A549 (cell line): ENCODE data around the gene PDF. TPM values are rescaled to one million over a fixed set of nuclear protein-coding genes. Genes with fewer than 3 reads are reported as not detected.

Experiments
- ATAC-seq, 2 experiments: fragments of 200-7000 bp in 1 of 2; fragments of >200 bp in 1 of 2; cut with Nextera tagmentation in 1 of 2; cut with Tn5 transposase in 1 of 2; 3 replicates each; pipeline versions ENCODE4 v1.8.0 to v1.9.1; 2018 to 2020; ENCODE audit warnings: mild to moderate bottlenecking in 1 of 2, moderate library complexity in 1 of 2
- CTCF ChIA-PET: fragments of 300-600 bp; sonication (Branson Sonifier 250); formaldehyde crosslinking; extraction: SDS; loops from one replicate; lab custom pipeline; 2021; ENCODE audit warnings: antibody characterized with exemption, inconsistent platforms; lab: Yijun Ruan, JAX
- POLR2A ChIA-PET: fragments of 350-600 bp; formaldehyde crosslinking; extraction: SDS; loops from one replicate; lab custom pipeline; 2021; ENCODE audit warnings: antibody characterized with exemption, inconsistent platforms; lab: Yijun Ruan, JAX
- DNase-seq, 2 experiments: peaks; one replicate each; pipeline versions ENCODE4 v3.0.0 to v3.0.0-alpha.2; 2011 to 2016; ENCODE audit warnings: low read depth in 1 of 2, low spot score in 1 of 2
- FAIRE-seq: peaks from 2 replicates; lab custom pipeline; 2011; peaks lifted over from hg19 to GRCh38; lab: Jason Lieb, UNC
- H3K27ac ChIP-seq, 2 experiments: fragments of >200 bp; sonication (Bioruptor Twin); formaldehyde crosslinking; 3 replicates each; pipeline ENCODE4 v1.5.1; 2016 to 2017
- H3K4me1 ChIP-seq: fragments of >200 bp; sonication (Bioruptor Twin); formaldehyde crosslinking; 3 replicates; pipeline ENCODE4 v1.6.1; 2016
- H3K4me2 ChIP-seq: fragments of >200 bp; sonication (Bioruptor Twin); formaldehyde crosslinking; 3 replicates; pipeline ENCODE4 v1.6.1; 2016
- H3K4me3 ChIP-seq: fragments of >200 bp; sonication (Bioruptor Twin); formaldehyde crosslinking; 3 replicates; pipeline ENCODE4 v1.5.1; 2016
- H3K9me3 ChIP-seq: fragments of >200 bp; sonication (Bioruptor Twin); formaldehyde crosslinking; 3 replicates; pipeline ENCODE4 v1.6.1; 2016
- CEBPB ChIP-seq, 2 experiments: fragments of >200 bp in 1 of 2; sonication (Bioruptor Twin) in 1 of 2; formaldehyde crosslinking in 1 of 2; IDR thresholded peaks; 2 replicates each; pipeline ENCODE4 v1.6.1; 2012 to 2016
- CHD2 ChIP-seq: fragments of 150-350 bp; IDR thresholded peaks from 2 replicates; pipeline ENCODE4 v1.6.1; 2014; ENCODE audit warnings: low read length; ENCODE audit not compliant: partially characterized antibody
- FOSL2 ChIP-seq, 2 experiments: fragments of 450-650 bp in 1 of 2; fragments of >200 bp in 1 of 2; sonication (Bioruptor Twin) in 1 of 2; formaldehyde crosslinking; IDR thresholded peaks; 2 replicates each; pipeline versions ENCODE4 v1.5.0 to v1.6.1; 2016 to 2020; ENCODE audit warnings: mild to moderate bottlenecking in 1 of 2, moderate library complexity in 1 of 2
- FOXS1 ChIP-seq: fragments of 250-450 bp; sonication (Bioruptor Pico); IDR thresholded peaks from 2 replicates; pipeline ENCODE4 v1.5.0; 2020; ENCODE audit warnings: mild to moderate bottlenecking, moderate library complexity
- GATA3 ChIP-seq: IDR thresholded peaks from 2 replicates; pipeline ENCODE4 v1.6.1; 2012; ENCODE audit warnings: borderline replicate concordance
- HDAC2 ChIP-seq: fragments of 200-600 bp; sonication (generic); IDR thresholded peaks from 2 replicates; pipeline ENCODE4 v1.6.1; 2016
- HEYL ChIP-seq: fragments of 250-450 bp; sonication (Bioruptor Pico); IDR thresholded peaks from 2 replicates; pipeline ENCODE4 v1.8.0; 2021; ENCODE audit warnings: mild to moderate bottlenecking, moderate library complexity
- HOXA7 ChIP-seq: fragments of 250-450 bp; sonication (Bioruptor Pico); IDR thresholded peaks from 2 replicates; pipeline ENCODE4 v1.5.0; 2020; ENCODE audit warnings: mild to moderate bottlenecking, moderate library complexity
- HOXB13 ChIP-seq: fragments of 250-450 bp; sonication (Bioruptor Pico); IDR thresholded peaks from 2 replicates; pipeline ENCODE4 v1.5.0; 2020; ENCODE audit warnings: low read depth, mild to moderate bottlenecking, moderate library complexity
- HOXB5 ChIP-seq: fragments of 250-450 bp; sonication (Bioruptor Pico); IDR thresholded peaks from 2 replicates; pipeline ENCODE4 v1.5.0; 2020; ENCODE audit warnings: mild to moderate bottlenecking, moderate library complexity
- JUN ChIP-seq, 2 experiments: fragments of >200 bp; sonication (Bioruptor Twin); formaldehyde crosslinking; IDR thresholded peaks; 2 replicates in 1 of 2; 3 replicates in 1 of 2; pipeline ENCODE4 v1.6.1; 2016 to 2017
- KDM1A ChIP-seq: fragments of 200-600 bp; sonication (generic); IDR thresholded peaks from 2 replicates; pipeline ENCODE4 v1.6.1; 2016; ENCODE audit warnings: low read depth, mild to moderate bottlenecking
- NPAS2 ChIP-seq: fragments of 250-450 bp; sonication (Bioruptor Pico); IDR thresholded peaks from 2 replicates; pipeline ENCODE4 v1.8.0; 2022; ENCODE audit warnings: mild to moderate bottlenecking, moderate library complexity, borderline replicate concordance
- NR3C1 ChIP-seq: fragments of >200 bp; sonication (Bioruptor Twin); formaldehyde crosslinking; IDR thresholded peaks from 3 replicates; pipeline ENCODE4 v1.6.1; 2017
- TFCP2L1 ChIP-seq: fragments of 250-450 bp; sonication (Bioruptor Pico); IDR thresholded peaks from 2 replicates; pipeline ENCODE4 v1.5.0; 2021; ENCODE audit warnings: mild to moderate bottlenecking
- TP53 ChIP-seq: fragments of 250-450 bp; sonication (Bioruptor Pico); IDR thresholded peaks from 2 replicates; pipeline ENCODE4 v1.5.0; 2021; ENCODE audit warnings: mild to moderate bottlenecking, moderate library complexity
- ZC3H11A ChIP-seq: fragments of 450-650 bp; IDR thresholded peaks from 2 replicates; pipeline ENCODE4 v1.6.1; 2014; ENCODE audit warnings: antibody characterized with exemption, mild to moderate bottlenecking
- ZNF302 ChIP-seq: fragments of 250-450 bp; sonication (Bioruptor Pico); IDR thresholded peaks from 2 replicates; pipeline ENCODE4 v1.9.0; 2021; ENCODE audit warnings: inconsistent platforms, mild to moderate bottlenecking, moderate library complexity
- WGBS: methylation state at CpG from one replicate; pipeline ENCODE4 v1.1.6; 2017; ENCODE audit errors: missing lambda C conversion rate; 5-methylcytosine and 5-hydroxymethylcytosine counted together
- polyA plus RNA-seq, 4 experiments: library from polyadenylated mRNA; depleted of rRNA in 3 of 4; stranded (reverse); fragments of >200 nt; fragmentation: RNase III in 1 of 4; extraction: RNeasy Plus Mini Kit Qiagen cat#74134 plus additional on column Dnase treatment in 1 of 4; gene quantifications; 2 replicates in 3 of 4; 3 replicates in 1 of 4; pipeline ENCODE4 v1.2.3, GENCODE V29; 2011 to 2017
- TF ChIP-seq, protein P1 (sequence below): fragments of >200 bp; sonication (Bioruptor Twin); formaldehyde crosslinking; IDR thresholded peaks from 3 replicates; pipeline ENCODE4 v1.5.1; 2016
- TF ChIP-seq, protein P2 (sequence below): fragments of >200 bp; sonication (Bioruptor Twin); formaldehyde crosslinking; IDR thresholded peaks from 3 replicates; pipeline ENCODE4 v1.6.1; 2016
- TF ChIP-seq, protein P3 (sequence below): fragments of >200 bp; sonication (Bioruptor Twin); formaldehyde crosslinking; IDR thresholded peaks from 2 replicates; pipeline ENCODE4 v1.6.1; 2016

The PDF gene
- polyA plus RNA-seq, 2 of the 4 experiments (the other 2 are of a cell fraction): 16.1 to 29.1 TPM

DNA sequence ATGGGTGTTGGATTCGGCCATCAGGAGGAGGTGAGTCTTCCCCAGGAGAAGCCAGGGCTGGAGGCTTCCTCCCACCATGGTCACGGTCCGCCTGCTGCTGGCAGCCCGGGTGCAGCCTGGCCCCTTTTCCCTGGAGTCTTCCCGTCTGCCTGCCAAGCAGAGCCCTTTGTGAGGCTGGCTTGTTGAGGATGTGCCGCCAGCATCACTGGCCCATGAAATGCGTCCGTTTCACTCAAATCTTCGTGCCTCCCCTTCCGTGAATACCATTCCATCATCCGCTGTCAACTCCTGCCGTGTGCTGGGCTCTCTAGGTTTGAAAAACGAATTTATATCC, 9.7 kb downstream of the PDF start:
- TF ChIP-seq HDAC2 (no peak), JUN (IDR thresholded peaks at IDR 0.05) (no peak), ZNF302 (no peak), FOSL2 (IDR thresholded peaks at IDR 0.05) (no peak), FOSL2 (CRISPR knock-in tag; IDR thresholded peaks at IDR 0.05) (no peak), HEYL (CRISPR knock-in tag) (no peak), GATA3 (no peak)
- TF ChIP-seq, protein P1, sequence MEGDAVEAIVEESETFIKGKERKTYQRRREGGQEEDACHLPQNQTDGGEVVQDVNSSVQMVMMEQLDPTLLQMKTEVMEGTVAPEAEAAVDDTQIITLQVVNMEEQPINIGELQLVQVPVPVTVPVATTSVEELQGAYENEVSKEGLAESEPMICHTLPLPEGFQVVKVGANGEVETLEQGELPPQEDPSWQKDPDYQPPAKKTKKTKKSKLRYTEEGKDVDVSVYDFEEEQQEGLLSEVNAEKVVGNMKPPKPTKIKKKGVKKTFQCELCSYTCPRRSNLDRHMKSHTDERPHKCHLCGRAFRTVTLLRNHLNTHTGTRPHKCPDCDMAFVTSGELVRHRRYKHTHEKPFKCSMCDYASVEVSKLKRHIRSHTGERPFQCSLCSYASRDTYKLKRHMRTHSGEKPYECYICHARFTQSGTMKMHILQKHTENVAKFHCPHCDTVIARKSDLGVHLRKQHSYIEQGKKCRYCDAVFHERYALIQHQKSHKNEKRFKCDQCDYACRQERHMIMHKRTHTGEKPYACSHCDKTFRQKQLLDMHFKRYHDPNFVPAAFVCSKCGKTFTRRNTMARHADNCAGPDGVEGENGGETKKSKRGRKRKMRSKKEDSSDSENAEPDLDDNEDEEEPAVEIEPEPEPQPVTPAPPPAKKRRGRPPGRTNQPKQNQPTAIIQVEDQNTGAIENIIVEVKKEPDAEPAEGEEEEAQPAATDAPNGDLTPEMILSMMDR: no peak
- TF ChIP-seq, protein P2, sequence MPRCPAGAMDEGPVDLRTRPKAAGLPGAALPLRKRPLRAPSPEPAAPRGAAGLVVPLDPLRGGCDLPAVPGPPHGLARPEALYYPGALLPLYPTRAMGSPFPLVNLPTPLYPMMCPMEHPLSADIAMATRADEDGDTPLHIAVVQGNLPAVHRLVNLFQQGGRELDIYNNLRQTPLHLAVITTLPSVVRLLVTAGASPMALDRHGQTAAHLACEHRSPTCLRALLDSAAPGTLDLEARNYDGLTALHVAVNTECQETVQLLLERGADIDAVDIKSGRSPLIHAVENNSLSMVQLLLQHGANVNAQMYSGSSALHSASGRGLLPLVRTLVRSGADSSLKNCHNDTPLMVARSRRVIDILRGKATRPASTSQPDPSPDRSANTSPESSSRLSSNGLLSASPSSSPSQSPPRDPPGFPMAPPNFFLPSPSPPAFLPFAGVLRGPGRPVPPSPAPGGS: no peak
- TF ChIP-seq, all 56 proteins: peak for 0
- FAIRE-seq: no peak
- CTCF ChIA-PET: no interaction called here

DNA sequence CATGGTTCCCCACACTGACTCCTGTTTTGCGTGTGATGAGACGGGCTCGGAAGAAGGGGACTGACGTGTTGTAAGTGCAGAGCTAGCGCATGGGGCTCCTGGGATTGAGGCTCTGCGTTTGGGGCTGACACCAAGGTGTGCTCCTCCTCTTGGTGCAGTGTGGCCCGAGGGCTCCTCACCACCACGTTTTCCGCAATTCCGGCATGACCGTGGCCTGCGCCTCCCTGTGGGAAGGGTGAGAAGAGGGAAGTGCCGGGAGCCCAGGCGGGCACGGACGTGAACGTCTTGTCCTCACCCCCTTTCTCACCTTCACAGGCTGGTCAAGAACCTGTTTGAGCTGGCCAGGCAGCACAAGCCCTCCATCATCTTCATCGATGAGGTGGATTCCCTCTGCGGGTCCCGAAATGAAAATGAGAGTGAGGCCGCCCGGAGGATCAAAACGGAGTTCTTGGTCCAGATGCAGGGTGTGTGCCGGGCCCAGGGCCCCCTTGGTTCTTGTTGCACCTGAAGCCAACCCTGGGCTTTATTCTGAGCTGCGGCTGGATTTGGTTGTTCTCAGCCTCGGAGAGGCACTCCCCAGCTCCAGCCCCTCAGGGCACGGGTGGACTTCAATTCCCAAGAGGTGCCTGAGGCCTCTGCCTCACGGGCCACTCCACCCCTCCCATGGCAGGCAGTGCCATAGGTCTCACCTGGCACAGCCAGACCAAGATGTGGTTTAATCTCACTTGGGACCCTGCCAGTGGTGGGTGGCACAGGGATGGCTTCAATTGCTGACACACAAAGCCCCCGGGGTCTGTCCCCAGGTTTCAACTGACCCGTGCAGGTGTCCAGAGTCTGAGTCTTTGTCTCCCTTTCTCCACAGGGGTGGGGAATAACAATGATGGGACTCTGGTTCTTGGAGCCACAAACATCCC, 10.3 kb downstream of the PDF start:
- DNase-seq (no peak), FAIRE-seq (no peak), ATAC-seq (no peak)
- Histone ChIP-seq H3K9me3 (no peaks in the 10 kb centered on the region), H3K4me3 (no peak overlapping the region), H3K4me2 (no peak overlapping the region), H3K27ac (no peak overlapping the region), H3K4me1 (peaks cover 4% of the 10 kb centered on the region; the same call in 1 of the 3 replicates)
- CTCF ChIA-PET: interaction anchor here (0.5 to 2.0 kb wide), 2 partner anchors 10 to 30 kb away, joined by 3 to 5 read pairs; no protein-coding TSS in a partner anchor
- 90% methylated on average over 28 of the region's 30 CpGs for WGBS
- no peak for TF ChIP-seq FOXS1 (CRISPR knock-in tag)
- TF ChIP-seq, protein P3, sequence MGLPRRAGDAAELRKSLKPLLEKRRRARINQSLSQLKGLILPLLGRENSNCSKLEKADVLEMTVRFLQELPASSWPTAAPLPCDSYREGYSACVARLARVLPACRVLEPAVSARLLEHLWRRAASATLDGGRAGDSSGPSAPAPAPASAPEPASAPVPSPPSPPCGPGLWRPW: no peak
- TF ChIP-seq CEBPB (IDR thresholded peaks at IDR 0.05): no peak
- POLR2A ChIA-PET: no interaction called here

More for the DNA sequence above, 9.7 kb downstream of the PDF start:
- no peak overlapping the region for H3K27ac ChIP-seq
- H3K4me1 ChIP-seq: peaks cover 4% of the 10 kb centered on the region; the same call in 1 of the 3 replicates
- no peaks in the 10 kb centered on the region for H3K9me3 ChIP-seq
- POLR2A ChIA-PET: no interaction called here
- 92% methylated on average over 13 of the region's 13 CpGs for WGBS
- no peak overlapping the region for H3K4me3 ChIP-seq
- no peak overlapping the region for H3K4me2 ChIP-seq
- no peak for DNase-seq
- no peak for ATAC-seq

DNA sequence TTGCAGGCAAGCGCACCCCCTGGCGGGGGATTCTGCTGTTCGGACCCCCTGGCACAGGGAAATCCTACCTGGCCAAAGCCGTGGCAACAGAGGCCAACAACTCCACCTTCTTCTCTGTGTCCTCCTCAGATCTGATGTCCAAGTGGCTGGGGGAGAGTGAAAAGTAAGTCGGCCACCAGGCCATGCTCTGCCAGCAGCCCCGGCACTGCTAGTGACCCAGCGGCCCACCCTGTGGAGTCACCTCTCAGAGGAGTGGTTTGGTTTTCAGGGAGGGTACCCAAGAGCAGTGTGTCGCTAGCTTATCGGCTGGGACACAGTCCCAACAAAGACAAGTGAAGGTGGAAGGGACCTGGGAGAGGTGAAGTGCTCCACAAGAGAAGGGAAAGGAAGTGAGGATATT, 11.0 kb downstream of the PDF start:
- no peaks in the 10 kb centered on the region for H3K9me3 ChIP-seq
- CTCF ChIA-PET: interaction anchor here (2.0 kb wide), 1 partner anchor 9 kb away, joined by 5 read pairs; no protein-coding TSS in a partner anchor
- POLR2A ChIA-PET: no interaction called here
- no peak for FAIRE-seq
- no peak overlapping the region for H3K4me2 ChIP-seq
- ATAC-seq: no peak
- no peak for DNase-seq
- TF ChIP-seq NPAS2 (CRISPR knock-in tag) (no peak), KDM1A (no peak), HOXB13 (CRISPR knock-in tag) (no peak), ZC3H11A (no peak), HOXA7 (no peak), TP53 (no peak), TFCP2L1 (CRISPR knock-in tag) (no peak), HOXB5 (no peak), CHD2 (no peak), NR3C1 (no peak)
- TF ChIP-seq, protein P1: no peak
- TF ChIP-seq, all 56 proteins: peak for 0
- Histone ChIP-seq H3K27ac (no peak overlapping the region), H3K4me1 (peaks cover 4% of the 10 kb centered on the region; the same call in 1 of the 3 replicates), H3K4me3 (no peak overlapping the region)
- 93% methylated on average over 9 of the region's 9 CpGs for WGBS
